ENCODE results near the gene ELK3. TPM values are rescaled to one million over a fixed set of nuclear protein-coding genes. Genes with fewer than 3 reads are reported as not detected.

ELK3 gene
- total RNA-seq, 1 donor from 2014 or later = 49.3 TPM

DNA sequence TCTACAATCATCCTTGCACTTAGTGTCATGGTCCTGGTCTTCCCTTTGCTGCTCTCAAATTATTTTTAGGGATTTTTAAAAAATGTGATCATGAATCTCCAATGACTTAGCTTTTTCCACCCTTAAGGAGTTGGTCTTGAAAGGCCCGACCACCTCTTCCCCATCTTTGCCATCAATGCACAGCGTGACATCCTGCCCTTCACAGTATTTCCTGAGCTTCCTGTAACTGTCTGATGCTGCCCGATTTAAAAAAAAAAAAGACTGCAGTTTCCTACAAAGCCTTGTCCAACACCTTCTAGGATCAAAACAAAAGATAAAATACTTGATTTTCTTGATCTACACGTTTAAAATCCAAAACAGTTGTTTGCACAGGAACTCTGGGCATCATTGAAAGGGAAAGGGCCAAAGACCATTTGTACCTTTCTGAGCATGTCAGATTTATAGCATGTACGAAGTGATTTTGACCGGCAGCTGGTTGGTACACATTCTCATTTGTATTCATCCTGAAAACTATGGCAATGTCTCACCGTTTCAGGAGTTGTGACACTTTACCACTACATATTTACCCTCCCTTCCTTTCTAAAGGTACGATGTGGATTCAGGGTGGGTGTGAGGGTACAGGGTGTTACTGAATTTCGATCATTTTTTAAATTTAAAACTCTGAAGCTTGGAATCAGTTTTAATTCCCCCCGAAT lies 7.4 kb upstream of the ELK3 start:
- no peaks in the 10 kb centered on the region for H3K4me1 Mint-ChIP-seq (ENCODE audit: unreplicated experiment)
- no peaks in the 10 kb centered on the region for H3K36me3 Mint-ChIP-seq (ENCODE audit: unreplicated experiment)
- TF ChIP-seq, protein P1, sequence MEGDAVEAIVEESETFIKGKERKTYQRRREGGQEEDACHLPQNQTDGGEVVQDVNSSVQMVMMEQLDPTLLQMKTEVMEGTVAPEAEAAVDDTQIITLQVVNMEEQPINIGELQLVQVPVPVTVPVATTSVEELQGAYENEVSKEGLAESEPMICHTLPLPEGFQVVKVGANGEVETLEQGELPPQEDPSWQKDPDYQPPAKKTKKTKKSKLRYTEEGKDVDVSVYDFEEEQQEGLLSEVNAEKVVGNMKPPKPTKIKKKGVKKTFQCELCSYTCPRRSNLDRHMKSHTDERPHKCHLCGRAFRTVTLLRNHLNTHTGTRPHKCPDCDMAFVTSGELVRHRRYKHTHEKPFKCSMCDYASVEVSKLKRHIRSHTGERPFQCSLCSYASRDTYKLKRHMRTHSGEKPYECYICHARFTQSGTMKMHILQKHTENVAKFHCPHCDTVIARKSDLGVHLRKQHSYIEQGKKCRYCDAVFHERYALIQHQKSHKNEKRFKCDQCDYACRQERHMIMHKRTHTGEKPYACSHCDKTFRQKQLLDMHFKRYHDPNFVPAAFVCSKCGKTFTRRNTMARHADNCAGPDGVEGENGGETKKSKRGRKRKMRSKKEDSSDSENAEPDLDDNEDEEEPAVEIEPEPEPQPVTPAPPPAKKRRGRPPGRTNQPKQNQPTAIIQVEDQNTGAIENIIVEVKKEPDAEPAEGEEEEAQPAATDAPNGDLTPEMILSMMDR (IDR thresholded peaks at IDR 0.05) = no peak
- no peak overlapping the region for H3K4me3 Mint-ChIP-seq (ENCODE audit: unreplicated experiment)
- no peak overlapping the region for H3K27ac Mint-ChIP-seq (ENCODE audit: unreplicated experiment)
- peaks cover 2% of the 10 kb centered on the region for H3K27me3 Mint-ChIP-seq (ENCODE audit: unreplicated experiment)
- no peak for DNase-seq (ENCODE audit: extremely low spot score, unreplicated experiment)
- no peaks in the 10 kb centered on the region for H3K9me3 Mint-ChIP-seq (ENCODE audit: unreplicated experiment)

DNA sequence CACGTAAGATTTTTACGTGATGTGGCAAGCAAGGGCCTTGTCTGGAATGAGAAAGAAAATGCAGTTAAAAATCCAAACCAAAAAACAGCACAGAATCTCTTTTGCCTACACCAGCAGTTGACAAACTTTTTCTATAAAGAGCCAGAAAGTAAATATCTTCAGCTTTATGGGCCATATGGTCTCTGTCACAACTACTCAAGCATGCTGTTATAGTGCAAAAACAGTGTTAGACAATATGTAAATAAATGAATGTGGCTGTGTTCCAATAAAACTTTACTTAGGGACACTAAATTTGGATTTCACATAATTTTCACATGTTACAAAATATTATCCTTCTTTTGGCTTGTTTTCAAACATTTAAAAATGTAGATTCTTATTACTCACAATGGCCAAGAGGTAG lies 6.2 kb upstream of the ELK3 start:
- no peaks in the 10 kb centered on the region for H3K36me3 Mint-ChIP-seq (ENCODE audit: unreplicated experiment)
- peaks cover 2% of the 10 kb centered on the region for H3K27me3 Mint-ChIP-seq (ENCODE audit: unreplicated experiment)
- no peak overlapping the region for H3K27ac Mint-ChIP-seq (ENCODE audit: unreplicated experiment)
- H3K9me3 Mint-ChIP-seq (ENCODE audit: unreplicated experiment) = no peaks in the 10 kb centered on the region
- TF ChIP-seq, protein P1 (IDR thresholded peaks at IDR 0.05) = no peak
- H3K4me3 Mint-ChIP-seq (ENCODE audit: unreplicated experiment) = no peak overlapping the region
- H3K4me1 Mint-ChIP-seq (ENCODE audit: unreplicated experiment) = no peaks in the 10 kb centered on the region
- DNase-seq (ENCODE audit: extremely low spot score, unreplicated experiment) = no peak

DNA sequence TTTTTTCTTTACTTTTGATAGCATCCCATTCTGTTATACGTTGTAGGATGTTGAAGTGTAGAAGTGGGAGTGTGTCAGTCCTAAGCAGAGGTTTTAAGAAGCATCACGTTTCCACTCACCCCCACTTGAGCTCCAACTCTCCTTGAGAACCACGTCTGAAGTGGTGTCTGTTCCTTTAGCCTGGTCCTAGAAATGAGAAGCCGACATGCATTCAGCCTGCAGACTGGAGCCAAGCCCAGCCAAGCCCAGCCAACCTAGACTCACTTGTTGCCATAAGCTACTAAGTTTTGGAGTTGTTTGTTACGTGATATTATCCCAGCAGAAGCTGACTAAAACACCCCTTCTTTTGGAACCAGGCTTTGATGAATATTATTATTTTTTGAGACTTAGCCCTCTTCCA lies 4.4 kb upstream of the ELK3 start:
- TF ChIP-seq, protein P1 (IDR thresholded peaks at IDR 0.05) = no peak
- DNase-seq (ENCODE audit: extremely low spot score, unreplicated experiment) = no peak
- H3K27me3 Mint-ChIP-seq (ENCODE audit: unreplicated experiment) = peaks cover 2% of the 10 kb centered on the region
- no peaks in the 10 kb centered on the region for H3K36me3 Mint-ChIP-seq (ENCODE audit: unreplicated experiment)
- no peaks in the 10 kb centered on the region for H3K4me1 Mint-ChIP-seq (ENCODE audit: unreplicated experiment)
- no peak overlapping the region for H3K4me3 Mint-ChIP-seq (ENCODE audit: unreplicated experiment)
- H3K27ac Mint-ChIP-seq (ENCODE audit: unreplicated experiment) = no peak overlapping the region
- H3K9me3 Mint-ChIP-seq (ENCODE audit: unreplicated experiment) = no peaks in the 10 kb centered on the region

DNA sequence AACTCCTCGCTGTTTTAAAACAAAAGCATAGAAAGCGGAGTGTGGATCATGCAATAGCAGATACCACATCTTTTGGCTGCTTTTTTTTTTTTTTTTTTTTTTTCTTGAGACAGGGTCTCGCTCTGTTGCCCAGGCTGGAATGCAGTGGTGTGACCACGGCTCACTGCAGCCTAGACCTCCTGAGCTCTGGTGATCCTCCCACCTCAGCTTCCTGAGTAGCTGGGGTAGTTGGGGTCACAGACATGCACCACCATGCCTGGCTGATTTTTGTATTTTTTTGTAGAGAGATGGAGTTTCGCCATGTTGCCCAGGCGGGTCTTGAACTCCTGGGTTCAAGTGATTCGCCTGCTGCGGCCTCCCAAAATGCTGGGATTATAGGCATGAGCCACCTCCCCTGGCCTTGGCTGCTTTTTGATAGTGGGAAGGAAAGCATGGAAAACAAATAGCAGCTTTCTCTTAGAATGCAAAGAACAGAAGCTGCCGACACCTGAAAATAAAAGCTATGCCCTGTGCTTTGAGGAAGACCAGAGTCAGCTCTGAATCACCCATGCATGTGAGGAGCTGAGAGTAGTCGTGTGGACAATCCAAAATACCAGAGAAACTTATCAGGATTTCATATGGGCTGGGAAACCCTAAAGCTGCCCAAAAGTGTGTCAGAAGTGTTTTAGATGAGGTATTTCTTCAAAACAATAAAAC lies 3.6 kb upstream of the ELK3 start:
- Mint-ChIP-seq H3K4me1 (ENCODE audit: unreplicated experiment) (no peaks in the 10 kb centered on the region), H3K27me3 (ENCODE audit: unreplicated experiment) (peaks cover 2% of the 10 kb centered on the region), H3K4me3 (ENCODE audit: unreplicated experiment) (no peak overlapping the region), H3K36me3 (ENCODE audit: unreplicated experiment) (no peaks in the 10 kb centered on the region), H3K9me3 (ENCODE audit: unreplicated experiment) (no peaks in the 10 kb centered on the region), H3K27ac (ENCODE audit: unreplicated experiment) (no peak overlapping the region)
- no peak for DNase-seq (ENCODE audit: extremely low spot score, unreplicated experiment)
- TF ChIP-seq, protein P1 (IDR thresholded peaks at IDR 0.05) = no peak

DNA sequence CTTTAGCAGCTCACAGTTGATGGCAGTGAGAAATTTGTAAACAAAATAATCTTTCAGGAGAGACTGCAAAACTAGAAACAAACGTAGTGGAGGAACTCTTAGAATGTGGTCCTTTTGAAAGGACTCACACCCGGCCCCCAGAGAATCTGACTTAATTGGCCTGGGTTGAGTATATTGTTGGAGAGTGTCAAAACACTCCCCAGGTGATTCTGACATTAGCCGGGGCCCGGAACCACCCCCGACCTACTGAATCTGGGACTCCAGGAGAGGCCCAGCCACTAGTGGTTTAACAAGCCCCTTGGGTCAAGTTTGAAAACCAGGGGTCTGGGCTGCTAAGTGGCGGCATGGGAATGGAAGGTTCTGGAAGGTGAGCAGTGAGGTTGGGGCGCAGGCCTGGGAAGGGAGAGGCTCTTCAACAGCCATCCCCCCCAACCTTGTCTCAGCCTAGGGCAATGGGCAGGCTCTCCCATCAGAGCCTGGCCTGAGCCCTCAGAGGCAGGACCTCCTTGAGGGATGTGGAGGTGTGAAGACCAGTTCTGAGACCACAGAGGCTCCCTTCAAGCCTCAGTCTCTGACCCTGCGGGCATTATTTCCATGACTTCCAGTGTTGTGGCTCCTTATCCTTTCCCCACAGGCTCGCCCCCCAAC lies 1.1 kb upstream of the ELK3 start:
- peak overlapping the region; percentile 77 for H3K4me3 Mint-ChIP-seq (ENCODE audit: unreplicated experiment)
- TF ChIP-seq, protein P1 (IDR thresholded peaks at IDR 0.05) = no peak
- peaks cover 23% of the 10 kb centered on the region for H3K4me1 Mint-ChIP-seq (ENCODE audit: unreplicated experiment)
- peaks cover 2% of the 10 kb centered on the region for H3K27me3 Mint-ChIP-seq (ENCODE audit: unreplicated experiment)
- DNase-seq (ENCODE audit: extremely low spot score, unreplicated experiment) = no peak
- no peaks in the 10 kb centered on the region for H3K9me3 Mint-ChIP-seq (ENCODE audit: unreplicated experiment)
- peak overlapping the region; percentile 74 for H3K27ac Mint-ChIP-seq (ENCODE audit: unreplicated experiment)
- no peaks in the 10 kb centered on the region for H3K36me3 Mint-ChIP-seq (ENCODE audit: unreplicated experiment)

All from osteocyte (in vitro differentiated cells).